Thoracic aorta (tissue), 2 donors: ENCODE data around the gene SLX4. TPM values are rescaled to one million over a fixed set of nuclear protein-coding genes. Genes with fewer than 3 reads are reported as not detected.

Source experiments
- ATAC-seq: fragments of 150-250 bp; one replicate; pipeline ENCODE4 v1.8.0; 2017; ENCODE audit warnings: low read depth; ENCODE audit not compliant: insufficient number of reproducible peaks, low FRiP score
- DNase-seq: peaks from one replicate; pipeline ENCODE4 v3.0.0-alpha.2; 2020; ENCODE audit warnings: low spot score
- H3K27ac ChIP-seq, 2 donors: fragments of 200-600 bp; sonication (generic); 1 replicate in 1 of 2; 2 replicates in 1 of 2; pipeline ENCODE4 v1.5.1; 2016; ENCODE audit warnings: mild to moderate bottlenecking in 2 of 2, moderate library complexity in 2 of 2
- H3K27me3 ChIP-seq: fragments of 200-600 bp; sonication (generic); replicated peaks from 2 replicates; pipeline ENCODE4 v1.6.0; 2016; ENCODE audit warnings: mild to moderate bottlenecking; ENCODE audit not compliant: insufficient read depth
- H3K36me3 ChIP-seq: fragments of 200-600 bp; sonication (generic); one replicate; pipeline ENCODE4 v1.5.1; 2016
- H3K4me1 ChIP-seq, 2 donors: fragments of 200-600 bp; sonication (generic); 1 replicate in 1 of 2; 2 replicates in 1 of 2; pipeline versions ENCODE4 v1.5.1 to v1.6.0; 2016; ENCODE audit warnings: low read depth in 2 of 2, mild to moderate bottlenecking in 1 of 2; ENCODE audit not compliant: control insufficient read depth in 1 of 2
- H3K4me3 ChIP-seq: fragments of 200-600 bp; sonication (generic); 2 replicates; pipeline ENCODE4 v1.5.1; 2016; ENCODE audit warnings: mild to moderate bottlenecking
- H3K9me3 ChIP-seq: fragments of 200-600 bp; sonication (generic); 2 replicates; pipeline ENCODE4 v1.5.1; 2016
- total RNA-seq, 2 donors: library from RNA; depleted of rRNA; stranded (reverse); fragments of >200 nt; gene quantifications; one replicate each; pipeline versions ENCODE4 v1.1.0 to v1.2.3, GENCODE V29; 2016
- TF ChIP-seq, protein P1 (sequence below): fragments of 200-600 bp; sonication (generic); IDR thresholded peaks from one replicate; pipeline ENCODE4 v1.5.1; 2019; ENCODE audit warnings: antibody characterized with exemption

SLX4 gene
- total RNA-seq, 2 donors from 2014 or later = 6.9 to 7.8 TPM

DNA sequence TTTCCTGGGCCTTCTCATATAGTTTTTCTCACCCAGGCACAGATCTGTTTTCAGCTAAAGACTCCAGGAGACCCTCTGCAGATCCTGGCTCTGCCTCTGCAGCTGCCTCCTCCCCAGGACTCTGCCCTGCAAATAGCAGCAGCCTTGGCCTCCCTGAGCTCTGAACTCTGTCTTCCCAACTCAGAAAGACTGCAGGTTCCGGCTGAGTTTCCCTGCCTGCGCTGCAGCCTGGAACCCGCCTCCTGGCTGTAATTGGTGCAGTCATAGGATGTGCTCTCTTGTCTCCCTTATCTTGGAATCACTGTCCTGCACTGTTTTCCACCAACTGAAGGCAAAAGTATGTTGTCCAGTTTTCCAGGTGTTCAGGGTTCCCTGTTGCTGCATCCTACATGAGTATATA is 28.8 kb upstream of the SLX4 start:
- DNase-seq (no peak), ATAC-seq (no peak)
- Histone ChIP-seq H3K9me3 (no peaks in the 10 kb centered on the region), H3K36me3 (peaks cover 10% of the 10 kb centered on the region), H3K27ac (no peak overlapping the region), H3K27me3 (no peaks in the 10 kb centered on the region), H3K4me1 (no peaks in the 10 kb centered on the region), H3K4me3 (no peak overlapping the region)
- TF ChIP-seq, protein P1, sequence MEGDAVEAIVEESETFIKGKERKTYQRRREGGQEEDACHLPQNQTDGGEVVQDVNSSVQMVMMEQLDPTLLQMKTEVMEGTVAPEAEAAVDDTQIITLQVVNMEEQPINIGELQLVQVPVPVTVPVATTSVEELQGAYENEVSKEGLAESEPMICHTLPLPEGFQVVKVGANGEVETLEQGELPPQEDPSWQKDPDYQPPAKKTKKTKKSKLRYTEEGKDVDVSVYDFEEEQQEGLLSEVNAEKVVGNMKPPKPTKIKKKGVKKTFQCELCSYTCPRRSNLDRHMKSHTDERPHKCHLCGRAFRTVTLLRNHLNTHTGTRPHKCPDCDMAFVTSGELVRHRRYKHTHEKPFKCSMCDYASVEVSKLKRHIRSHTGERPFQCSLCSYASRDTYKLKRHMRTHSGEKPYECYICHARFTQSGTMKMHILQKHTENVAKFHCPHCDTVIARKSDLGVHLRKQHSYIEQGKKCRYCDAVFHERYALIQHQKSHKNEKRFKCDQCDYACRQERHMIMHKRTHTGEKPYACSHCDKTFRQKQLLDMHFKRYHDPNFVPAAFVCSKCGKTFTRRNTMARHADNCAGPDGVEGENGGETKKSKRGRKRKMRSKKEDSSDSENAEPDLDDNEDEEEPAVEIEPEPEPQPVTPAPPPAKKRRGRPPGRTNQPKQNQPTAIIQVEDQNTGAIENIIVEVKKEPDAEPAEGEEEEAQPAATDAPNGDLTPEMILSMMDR = no peak

DNA sequence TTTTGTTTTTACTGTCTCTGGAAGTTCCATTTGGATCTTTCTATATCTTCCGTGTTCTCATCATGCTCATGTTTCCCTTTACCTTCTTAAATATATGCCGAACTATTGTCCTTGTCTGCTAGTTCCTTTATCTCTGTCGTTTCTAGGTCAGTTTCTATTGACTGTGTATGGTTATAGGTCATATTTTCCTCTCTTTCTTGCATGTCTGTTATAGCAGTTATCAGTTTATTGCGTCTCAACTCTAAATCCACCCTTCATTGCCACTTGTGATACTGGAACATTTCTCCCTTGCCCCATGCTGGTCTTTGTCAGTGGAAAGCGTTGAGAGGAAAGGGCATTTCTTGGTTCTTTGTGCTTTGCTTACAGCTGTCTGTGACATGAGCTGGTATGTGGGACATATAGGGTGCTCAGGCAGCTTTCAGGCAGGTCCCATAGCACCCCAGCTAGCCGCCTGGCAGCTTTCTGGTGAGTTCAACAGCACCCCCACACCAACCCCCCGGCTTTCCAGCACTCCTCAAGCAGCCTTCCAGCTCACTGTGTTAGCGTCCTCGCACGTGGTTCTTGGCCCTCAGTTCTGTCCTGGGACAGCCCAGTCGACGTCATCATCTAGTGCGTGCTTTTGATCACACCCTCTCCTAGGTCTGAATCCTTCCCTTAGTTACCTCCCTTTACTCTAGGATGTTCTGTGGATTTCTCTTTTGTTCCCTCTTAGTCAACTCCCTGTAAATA is 27.7 kb upstream of the SLX4 start:
- TF ChIP-seq, protein P1 = no peak
- H3K4me1 ChIP-seq = no peaks in the 10 kb centered on the region
- DNase-seq (no peak), ATAC-seq (no peak)
- no peaks in the 10 kb centered on the region for H3K27me3 ChIP-seq
- no peaks in the 10 kb centered on the region for H3K9me3 ChIP-seq
- H3K36me3 ChIP-seq = peaks cover 10% of the 10 kb centered on the region
- no peak overlapping the region for H3K27ac ChIP-seq
- no peak overlapping the region for H3K4me3 ChIP-seq

DNA sequence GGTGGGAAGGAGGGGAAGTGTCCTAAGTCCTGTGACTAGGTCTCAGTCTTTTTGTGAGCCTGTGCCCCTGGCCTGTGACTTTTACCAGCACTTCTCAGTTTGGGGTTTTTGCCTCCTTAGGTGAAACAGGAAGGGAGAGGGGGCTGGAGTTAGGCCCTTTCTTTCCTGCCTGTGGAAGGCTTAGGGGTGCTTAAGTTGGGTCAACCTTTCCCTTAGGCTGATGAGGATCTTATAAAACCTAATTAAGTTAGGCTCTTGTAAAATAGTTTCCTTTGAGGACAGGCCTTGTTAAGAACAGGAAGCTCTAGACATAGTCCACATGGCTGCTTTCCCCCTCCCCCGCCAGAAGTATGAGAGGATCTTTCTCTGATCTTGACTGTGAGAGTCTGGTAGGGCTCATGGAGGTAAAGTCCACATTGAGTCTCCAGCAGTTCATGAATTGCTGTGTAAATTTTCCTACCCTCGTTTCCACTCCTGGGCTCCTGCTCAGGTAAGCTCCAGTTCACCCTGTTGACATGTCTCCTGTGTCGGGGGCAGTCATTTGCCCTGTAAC is 26.0 kb upstream of the SLX4 start:
- Histone ChIP-seq H3K36me3 (peaks cover 10% of the 10 kb centered on the region), H3K9me3 (no peaks in the 10 kb centered on the region), H3K27me3 (no peaks in the 10 kb centered on the region), H3K4me3 (no peak overlapping the region), H3K27ac (no peak overlapping the region), H3K4me1 (no peaks in the 10 kb centered on the region)
- TF ChIP-seq, protein P1 = no peak
- DNase-seq = no peak
- ATAC-seq = no peak

DNA sequence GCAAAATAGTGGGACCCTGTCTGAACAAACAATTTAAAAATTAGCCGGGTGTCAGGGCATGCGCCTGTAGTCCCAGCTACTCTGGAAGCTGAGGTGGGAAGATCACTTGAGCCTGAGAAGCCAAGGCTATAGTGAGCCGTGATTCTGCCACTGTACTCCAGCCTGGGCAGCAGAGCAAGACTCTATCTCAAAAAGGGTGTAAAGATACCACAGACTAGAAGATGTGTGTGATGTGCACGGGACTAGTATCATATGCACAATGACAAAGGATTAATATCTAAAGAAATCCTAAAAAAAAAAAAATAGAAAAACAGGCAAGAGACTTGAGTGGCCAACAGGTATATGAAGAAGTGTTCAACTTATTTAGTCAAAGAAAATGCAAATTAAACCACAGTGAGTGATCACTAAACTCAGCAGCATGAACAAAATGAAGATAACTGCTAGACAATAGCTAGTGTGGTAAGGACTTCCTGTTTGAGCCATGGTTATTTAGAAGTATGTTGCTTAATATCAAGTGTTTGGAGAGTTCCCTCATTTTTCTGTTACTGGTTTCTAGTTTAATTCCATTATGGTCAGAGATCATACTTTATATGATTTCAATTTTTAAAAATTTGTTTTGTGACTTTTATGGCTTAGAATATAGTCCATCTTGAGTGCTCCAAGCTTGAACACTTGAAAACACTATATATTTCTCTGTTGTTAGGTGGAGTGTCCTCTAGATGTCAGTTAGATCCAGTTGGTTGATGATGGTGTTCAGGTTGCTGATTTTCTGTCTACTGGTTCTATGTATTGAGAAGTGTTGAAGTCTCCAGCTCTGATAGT is 14.7 kb upstream of the SLX4 start:
- H3K4me1 ChIP-seq = no peaks in the 10 kb centered on the region
- no peak for DNase-seq
- H3K9me3 ChIP-seq = no peaks in the 10 kb centered on the region
- no peaks in the 10 kb centered on the region for H3K27me3 ChIP-seq
- H3K36me3 ChIP-seq = no peaks in the 10 kb centered on the region
- ATAC-seq = no peak
- no peak overlapping the region for H3K4me3 ChIP-seq
- H3K27ac ChIP-seq = no peak overlapping the region
- TF ChIP-seq, protein P1 = no peak

DNA sequence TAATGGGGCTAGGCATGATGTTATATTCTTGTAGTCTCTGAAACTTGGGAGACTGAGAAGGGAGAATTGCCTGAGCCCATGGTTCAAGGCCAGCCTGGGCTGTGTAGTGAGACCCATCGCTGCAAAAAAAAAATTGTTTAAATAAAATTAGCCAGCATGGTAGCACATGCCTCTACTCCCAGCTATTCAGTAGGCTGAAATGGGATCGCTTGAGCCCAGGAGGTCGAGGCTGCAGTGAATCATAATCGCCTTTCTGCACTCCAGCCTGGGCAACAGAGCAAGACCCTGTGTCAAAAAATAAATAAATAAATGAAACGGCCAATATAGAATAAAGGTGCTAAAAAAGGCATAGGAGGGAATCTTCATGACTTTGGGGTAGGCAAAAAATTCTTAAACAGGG is 13.9 kb upstream of the SLX4 start:
- no peak overlapping the region for H3K27ac ChIP-seq
- H3K27me3 ChIP-seq = no peaks in the 10 kb centered on the region
- no peaks in the 10 kb centered on the region for H3K36me3 ChIP-seq
- H3K9me3 ChIP-seq = no peaks in the 10 kb centered on the region
- H3K4me3 ChIP-seq = no peak overlapping the region
- TF ChIP-seq, protein P1 = no peak
- no peak for ATAC-seq
- DNase-seq = no peak
- no peaks in the 10 kb centered on the region for H3K4me1 ChIP-seq
